ENCODE measurements around the gene AUTS2. TPM values are rescaled to one million over a fixed set of nuclear protein-coding genes. Genes with fewer than 3 reads are reported as not detected.

AUTS2 gene
- total RNA-seq, 1 donor from 2014 or later = 9.9 TPM

DNA sequence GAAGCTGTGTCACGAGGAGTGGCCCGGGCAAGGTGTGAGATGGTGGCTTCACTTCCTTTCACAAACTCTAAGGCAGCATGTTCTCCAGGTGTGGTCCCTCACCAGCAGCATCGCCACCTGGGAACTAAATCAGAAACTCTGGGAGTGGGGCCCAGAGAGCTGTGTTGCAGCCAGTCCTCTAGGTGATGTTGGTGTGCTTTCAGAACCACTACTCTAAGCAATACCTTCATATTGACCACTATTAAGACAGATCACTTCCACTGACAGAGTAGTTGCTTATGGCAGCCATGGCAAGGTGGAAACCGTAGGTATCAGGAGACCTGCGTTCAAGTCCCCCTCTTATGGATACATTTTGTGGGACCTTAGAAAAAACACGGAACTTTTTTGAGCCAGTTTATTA lies 1037.9 kb downstream of the AUTS2 start:
- Histone ChIP-seq H3K4me3 (ENCODE audit: low read depth, low read length) (no peak overlapping the region), H3K36me3 (ENCODE audit: control insufficient read depth, insufficient read depth, low read length) (no peaks in the 10 kb centered on the region), H3K27me3 (ENCODE audit: control insufficient read depth, insufficient read depth, low read length) (peaks cover 4% of the 10 kb centered on the region)
- DNase-seq (ENCODE audit: low read depth) = no peak
- TF ChIP-seq CTCF (IDR thresholded peaks at IDR 0.05; ENCODE audit: insufficient read depth, low read length, poor library complexity, severe bottlenecking) = no peak

- DNase-seq (ENCODE audit: low read depth) = no peak
- no peaks in the 10 kb centered on the region for H3K27me3 ChIP-seq (ENCODE audit: control insufficient read depth, insufficient read depth, low read length)
- no peaks in the 10 kb centered on the region for H3K36me3 ChIP-seq (ENCODE audit: control insufficient read depth, insufficient read depth, low read length)
- H3K4me3 ChIP-seq (ENCODE audit: low read depth, low read length) = no peak overlapping the region
- no peak for TF ChIP-seq CTCF (IDR thresholded peaks at IDR 0.05; ENCODE audit: insufficient read depth, low read length, poor library complexity, severe bottlenecking)
Observed at GRCh38 chr7:70637726-70638125, 1039.5 kb downstream of the AUTS2 start.

DNA sequence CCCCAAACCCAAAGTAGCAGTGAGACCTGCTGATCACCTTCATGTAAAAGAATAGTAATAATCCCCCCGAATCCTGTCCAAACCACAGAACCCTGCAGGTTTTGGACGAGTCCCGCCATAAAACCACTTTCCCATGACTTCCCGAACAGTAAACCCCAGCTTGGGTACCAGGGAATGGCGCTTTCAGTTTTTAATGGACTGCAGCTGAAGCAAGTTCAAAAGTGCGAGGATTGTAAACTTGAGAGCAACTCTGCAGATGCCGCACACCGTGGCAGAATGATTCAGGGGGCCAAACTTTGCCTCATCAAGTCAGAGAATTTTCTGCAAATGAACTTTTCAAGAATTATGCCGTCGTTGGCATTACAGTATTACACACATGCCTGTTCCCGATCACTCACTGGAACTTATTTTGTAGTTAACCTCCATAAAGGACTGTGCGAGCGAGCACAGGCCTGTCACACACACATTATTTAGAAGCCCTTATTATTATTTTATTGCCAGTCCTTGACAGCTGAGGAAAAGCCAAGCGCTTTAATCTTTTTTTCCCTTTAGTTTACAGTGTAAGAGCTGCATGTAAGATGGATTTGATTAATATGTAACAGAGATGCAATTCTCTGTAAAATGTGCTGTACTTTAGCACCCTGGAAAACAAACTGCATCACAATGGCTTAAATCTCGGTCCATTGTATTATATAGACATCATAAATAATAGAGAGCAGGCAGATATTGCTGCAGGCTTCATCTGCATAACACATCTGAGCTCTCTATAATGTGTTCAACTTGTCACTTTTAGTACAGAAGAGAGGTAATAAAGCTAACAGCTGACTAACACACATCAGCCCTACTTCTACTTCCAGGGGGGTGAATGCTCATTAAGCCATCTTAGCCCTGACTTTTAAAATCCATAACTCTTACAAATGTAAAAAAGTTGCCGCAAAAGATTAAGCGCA lies 1040.2 kb downstream of the AUTS2 start:
- H3K27me3 ChIP-seq (ENCODE audit: control insufficient read depth, insufficient read depth, low read length) = no peaks in the 10 kb centered on the region
- H3K36me3 ChIP-seq (ENCODE audit: control insufficient read depth, insufficient read depth, low read length) = no peaks in the 10 kb centered on the region
- no peak overlapping the region for H3K4me3 ChIP-seq (ENCODE audit: low read depth, low read length)
- no peak for DNase-seq (ENCODE audit: low read depth)
- TF ChIP-seq CTCF (IDR thresholded peaks at IDR 0.05; ENCODE audit: insufficient read depth, low read length, poor library complexity, severe bottlenecking) = no peak

- H3K36me3 ChIP-seq (ENCODE audit: control insufficient read depth, insufficient read depth, low read length) = no peaks in the 10 kb centered on the region
- TF ChIP-seq CTCF (IDR thresholded peaks at IDR 0.05; ENCODE audit: insufficient read depth, low read length, poor library complexity, severe bottlenecking) = no peak
- DNase-seq (ENCODE audit: low read depth) = peak; percentile 37
- H3K4me3 ChIP-seq (ENCODE audit: low read depth, low read length) = no peak overlapping the region
- H3K27me3 ChIP-seq (ENCODE audit: control insufficient read depth, insufficient read depth, low read length) = no peaks in the 10 kb centered on the region
Observed at GRCh38 chr7:70640266-70640833, 1042.1 kb downstream of the AUTS2 start.

GRCh38 chr7:70641882-70642281 lies 1043.6 kb downstream of the AUTS2 start:
- H3K4me3 ChIP-seq (ENCODE audit: low read depth, low read length) = no peak overlapping the region
- DNase-seq (ENCODE audit: low read depth) = no peak
- no peaks in the 10 kb centered on the region for H3K27me3 ChIP-seq (ENCODE audit: control insufficient read depth, insufficient read depth, low read length)
- H3K36me3 ChIP-seq (ENCODE audit: control insufficient read depth, insufficient read depth, low read length) = no peaks in the 10 kb centered on the region
- no peak for TF ChIP-seq CTCF (IDR thresholded peaks at IDR 0.05; ENCODE audit: insufficient read depth, low read length, poor library complexity, severe bottlenecking)

All from kidney epithelial cell (primary cell).